Measurements from ENCODE around the gene P2RX6.

Gene P2RX6

DNA sequence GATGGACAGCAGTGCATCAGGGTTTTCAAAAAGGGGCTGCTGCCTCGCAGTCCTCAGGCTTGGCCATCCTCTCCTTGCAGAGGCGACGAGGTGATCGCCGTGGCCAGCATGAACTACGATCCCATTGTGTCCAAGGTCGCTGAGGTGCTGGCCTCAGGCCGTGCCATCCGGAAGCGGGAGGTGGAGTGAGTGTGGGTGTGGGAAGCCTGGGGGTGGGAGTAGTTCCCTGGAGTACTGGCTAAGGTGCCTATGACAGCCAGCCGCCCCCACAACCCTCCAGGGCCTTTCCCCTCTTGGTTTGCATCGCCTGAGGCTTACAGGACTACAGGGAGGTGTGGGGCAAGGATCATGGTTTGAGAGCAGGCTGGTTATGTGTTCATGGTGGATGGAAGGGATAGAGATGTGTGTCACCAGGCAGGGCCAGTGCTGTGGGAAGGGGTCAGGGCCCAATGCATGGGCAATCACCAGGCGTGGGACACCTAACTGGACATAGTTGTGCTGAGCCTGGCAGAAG is 35.0 kb upstream of the P2RX6 start:
- no peak for DNase-seq (ENCODE audit: low read depth, low spot score)

DNA sequence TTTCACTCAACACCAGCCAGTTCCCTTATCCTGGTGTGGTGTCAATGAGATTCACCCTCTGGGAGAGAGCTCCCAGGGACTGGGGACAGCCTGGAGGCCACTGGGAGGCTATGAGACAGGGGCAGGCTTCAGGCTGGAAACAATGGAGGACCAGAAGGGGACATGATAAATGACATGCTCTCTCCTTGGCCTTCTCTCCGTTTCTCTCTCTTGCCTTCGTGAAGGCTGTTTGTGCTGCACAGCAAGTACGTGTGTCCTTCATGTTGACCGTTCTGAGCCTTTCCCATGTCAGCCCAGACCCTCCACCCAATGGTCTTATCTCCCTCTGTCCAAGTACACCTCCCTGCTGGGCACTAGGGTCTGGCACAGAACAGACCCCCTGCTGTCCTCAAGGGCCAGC is 34.4 kb upstream of the P2RX6 start:
- no peak for DNase-seq (ENCODE audit: low read depth, low spot score)

DNA sequence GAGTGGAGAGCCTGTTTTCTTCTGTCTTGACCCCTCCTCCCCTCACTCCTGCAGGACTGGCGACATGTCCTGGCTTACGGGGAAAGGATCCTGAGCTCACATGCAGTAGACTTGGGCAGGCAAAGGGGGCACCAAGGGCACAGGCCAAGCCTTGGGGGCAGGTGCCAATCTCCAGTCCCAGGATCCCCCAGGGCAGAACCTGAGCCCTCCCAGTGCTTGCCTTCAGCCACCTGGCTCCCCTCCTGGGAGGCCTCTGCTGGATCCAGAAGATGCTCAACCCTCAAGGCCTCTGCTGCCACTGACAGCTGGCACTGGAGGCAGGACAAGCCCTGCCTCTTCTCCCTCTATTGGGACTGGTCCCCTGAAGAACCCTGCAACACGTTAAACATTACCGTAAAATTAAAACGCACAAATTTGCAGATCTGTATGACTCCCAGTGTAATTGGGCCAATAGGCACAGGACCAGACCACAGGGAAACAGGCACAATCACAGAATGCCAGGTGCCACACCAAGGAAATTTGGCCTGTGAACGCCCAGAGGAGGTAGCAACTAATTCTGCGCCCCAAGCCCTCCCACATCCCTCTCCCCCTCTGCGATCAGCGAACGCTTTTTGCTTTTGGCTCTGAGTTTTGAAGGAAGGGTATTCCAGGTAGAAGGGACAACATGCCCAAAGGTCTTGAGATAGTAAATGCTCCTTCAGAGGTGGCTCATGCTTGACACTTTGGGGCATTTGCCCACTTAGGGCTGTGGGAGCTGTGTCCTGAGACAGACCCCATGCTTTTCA is 33.8 kb upstream of the P2RX6 start:
- no peak for DNase-seq (ENCODE audit: low read depth, low spot score)

DNA sequence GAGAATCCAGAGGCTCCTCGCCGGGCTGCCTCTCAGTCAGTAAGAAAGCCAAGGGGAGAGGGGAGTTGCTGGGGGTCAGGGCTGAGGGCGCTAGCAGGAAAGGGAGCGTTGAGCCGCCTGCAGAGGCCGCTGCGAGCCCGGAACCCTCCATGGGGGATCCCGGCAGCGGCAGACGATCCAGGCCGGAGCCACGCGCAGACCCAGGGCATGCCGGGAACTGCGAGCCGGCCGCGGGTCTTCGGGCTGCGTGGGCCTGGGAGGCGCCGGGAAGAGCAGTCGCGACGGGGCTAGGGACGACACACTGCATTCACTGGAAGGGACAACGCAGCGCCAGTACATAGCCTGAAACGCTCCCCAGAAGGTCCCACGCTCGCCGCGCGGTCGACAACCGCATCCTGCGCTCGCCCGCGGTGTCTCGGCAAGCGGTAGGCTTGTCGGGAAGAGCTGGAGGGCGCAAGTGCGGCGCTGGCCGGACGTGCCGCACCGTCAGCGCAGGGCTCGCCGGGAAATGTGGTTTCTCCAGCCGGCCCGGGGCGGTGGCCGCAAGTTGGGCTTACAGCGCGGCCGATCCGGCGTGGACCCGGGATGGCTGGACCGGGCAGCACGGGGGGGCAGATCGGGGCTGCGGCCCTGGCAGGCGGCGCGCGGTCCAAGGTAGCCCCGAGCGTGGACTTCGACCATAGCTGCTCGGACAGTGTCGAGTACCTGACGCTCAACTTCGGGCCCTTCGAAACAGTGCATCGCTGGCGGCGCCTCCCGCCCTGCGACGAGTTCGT is 33.0 kb upstream of the P2RX6 start, which contains the start of gene LZTR1:
Gene LZTR1, plus strand, starts transcription at position 511 of the 776 bp plus-strand sequence. Its CDS starts 75 bp downstream, at position 586.
- peak; percentile 94 for DNase-seq (ENCODE audit: low read depth, low spot score)

DNA sequence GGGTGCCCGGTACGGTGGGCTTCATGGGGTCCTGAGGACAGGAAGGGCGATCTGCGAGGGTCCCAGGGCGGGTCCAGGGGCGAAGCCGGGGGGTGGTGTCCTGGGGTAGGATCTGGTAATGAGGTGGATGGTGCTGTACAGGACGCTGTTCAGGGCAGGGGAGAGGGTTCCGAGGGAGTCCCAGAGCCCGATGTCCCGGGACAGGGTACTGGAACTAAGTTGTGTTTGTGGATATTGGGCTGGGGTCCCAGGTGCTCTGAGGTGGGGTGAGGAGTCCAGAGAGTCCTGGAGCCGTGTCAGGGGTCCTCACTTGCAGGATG is 32.4 kb upstream of the P2RX6 start:
- DNase-seq (ENCODE audit: low read depth, low spot score): no peak

DNA sequence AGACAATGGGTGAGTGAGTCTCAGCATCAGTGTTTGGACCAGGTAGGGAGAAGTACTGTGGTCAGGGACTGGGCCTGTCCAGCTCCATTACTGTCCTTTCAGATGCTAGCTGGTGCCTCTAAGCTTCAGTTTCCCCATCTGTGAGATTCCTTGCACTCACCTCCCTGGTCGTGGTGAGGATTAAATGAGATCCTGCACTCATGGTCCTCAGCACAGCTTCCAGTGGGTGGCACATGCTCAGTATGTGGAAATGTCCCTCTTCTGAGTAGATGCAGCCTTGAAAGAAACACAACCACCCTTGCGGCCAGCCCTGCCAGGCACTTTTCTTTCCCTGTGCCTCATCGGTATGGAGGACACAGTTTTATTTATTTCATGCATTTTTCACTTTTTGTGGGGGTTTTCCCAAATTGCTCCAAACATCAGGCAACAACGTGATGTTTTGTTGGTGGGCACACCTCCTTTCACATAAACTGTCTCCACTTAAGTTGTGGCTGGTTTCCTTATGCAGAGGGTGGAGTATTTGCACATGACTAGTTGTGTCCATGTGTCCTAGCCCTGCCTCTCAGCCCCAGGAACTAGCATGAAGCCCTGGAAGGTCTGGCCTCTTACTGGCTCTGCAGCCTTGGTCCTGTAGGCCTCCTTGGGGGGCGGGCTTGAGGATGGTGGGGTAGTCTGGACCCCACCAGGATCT is 31.7 kb upstream of the P2RX6 start:
- no peak for DNase-seq (ENCODE audit: low read depth, low spot score)

DNA sequence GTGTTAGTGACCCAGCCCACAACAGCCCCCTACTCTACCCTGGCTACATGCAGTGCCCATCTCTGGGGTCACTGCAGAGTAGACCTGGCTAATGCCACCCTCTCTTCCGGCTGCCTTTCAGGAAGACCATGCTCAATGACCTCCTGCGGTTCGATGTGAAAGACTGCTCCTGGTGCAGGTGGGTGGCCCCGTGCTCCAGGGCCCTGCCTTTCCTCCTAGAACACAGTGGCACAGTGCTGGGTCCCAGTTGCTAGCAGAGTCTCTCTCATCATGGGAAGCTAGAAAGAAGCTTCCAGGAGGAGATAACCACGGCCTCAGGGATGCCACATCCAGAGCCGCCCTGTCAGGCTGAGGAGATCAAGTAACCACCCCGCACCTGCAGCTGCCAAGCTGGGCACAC is 29.2 kb upstream of the P2RX6 start:
- DNase-seq (ENCODE audit: low read depth, low spot score): no peak

DNA sequence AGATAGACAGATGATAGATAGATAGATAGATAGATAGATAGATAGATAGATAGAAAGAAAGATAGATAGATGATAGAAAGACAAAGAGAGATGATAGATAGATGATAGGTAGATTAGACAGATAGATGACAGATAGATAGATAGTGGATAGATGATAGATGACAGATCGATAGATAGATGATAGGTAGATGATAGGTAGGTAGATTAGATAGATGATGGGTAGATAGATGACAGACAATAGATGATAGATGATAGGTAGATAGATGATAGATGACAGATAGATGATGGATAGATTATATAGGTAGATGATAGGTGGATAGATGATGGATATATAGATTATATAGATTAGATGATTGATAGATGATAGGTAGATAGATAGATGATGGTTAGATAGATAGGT is 28.6 kb upstream of the P2RX6 start:
- DNase-seq (ENCODE audit: low read depth, low spot score): no peak

DNA sequence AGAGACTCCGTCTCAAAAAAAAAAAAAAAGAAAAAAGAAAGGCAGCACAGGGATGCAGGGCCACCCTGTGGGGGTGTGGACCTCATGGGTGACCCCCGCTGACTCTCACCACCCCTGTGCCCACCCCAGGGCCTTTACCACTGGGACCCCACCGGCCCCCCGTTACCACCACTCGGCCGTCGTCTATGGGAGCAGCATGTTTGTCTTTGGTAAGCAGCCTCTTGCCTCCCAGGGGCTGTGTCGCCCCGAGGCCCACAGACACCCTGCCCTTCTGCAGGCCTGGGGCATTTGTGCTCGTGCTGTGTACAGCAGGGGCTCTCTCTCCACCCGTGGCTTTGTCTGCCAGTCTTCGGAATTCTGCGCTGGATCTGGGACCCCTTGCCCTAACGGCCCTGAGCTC is 27.6 kb upstream of the P2RX6 start:
- DNase-seq (ENCODE audit: low read depth, low spot score): no peak

DNA sequence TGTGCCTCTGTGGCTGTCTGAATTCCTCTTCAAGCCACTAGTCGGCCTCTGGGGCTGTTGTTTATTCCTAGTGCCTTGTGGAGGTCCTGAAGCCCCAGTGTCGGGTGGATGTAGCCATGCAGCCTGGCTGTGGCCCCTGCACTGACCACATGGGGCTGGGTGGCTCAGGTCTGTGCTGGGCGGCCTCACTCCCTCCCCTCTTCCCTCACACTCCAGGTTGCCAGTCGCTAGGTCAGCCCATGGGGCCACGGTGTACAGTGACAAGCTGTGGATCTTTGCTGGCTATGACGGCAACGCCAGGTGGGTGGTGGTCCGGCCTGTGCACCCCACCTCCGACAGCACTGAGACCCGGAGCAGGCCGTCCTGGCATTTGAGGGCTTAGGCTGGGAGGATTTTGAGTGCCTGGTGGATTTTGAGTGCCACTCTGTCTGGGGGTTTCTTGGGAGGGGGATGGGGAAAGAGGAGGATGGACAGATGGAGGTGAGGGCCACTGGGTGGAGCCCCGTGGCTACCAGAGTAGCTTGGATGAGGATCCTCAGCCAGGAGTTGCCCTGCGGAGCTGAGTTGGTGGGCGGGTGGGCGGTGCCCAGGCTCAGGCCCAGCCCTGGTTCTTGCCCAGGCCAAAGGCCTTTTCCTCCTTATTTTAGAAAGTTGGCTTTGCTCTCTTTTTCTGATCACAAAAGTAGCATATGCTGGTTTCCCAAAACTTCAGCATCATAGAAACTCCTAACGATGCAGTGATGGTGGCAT is 26.2 kb upstream of the P2RX6 start:
- DNase-seq (ENCODE audit: low read depth, low spot score): no peak

DNA sequence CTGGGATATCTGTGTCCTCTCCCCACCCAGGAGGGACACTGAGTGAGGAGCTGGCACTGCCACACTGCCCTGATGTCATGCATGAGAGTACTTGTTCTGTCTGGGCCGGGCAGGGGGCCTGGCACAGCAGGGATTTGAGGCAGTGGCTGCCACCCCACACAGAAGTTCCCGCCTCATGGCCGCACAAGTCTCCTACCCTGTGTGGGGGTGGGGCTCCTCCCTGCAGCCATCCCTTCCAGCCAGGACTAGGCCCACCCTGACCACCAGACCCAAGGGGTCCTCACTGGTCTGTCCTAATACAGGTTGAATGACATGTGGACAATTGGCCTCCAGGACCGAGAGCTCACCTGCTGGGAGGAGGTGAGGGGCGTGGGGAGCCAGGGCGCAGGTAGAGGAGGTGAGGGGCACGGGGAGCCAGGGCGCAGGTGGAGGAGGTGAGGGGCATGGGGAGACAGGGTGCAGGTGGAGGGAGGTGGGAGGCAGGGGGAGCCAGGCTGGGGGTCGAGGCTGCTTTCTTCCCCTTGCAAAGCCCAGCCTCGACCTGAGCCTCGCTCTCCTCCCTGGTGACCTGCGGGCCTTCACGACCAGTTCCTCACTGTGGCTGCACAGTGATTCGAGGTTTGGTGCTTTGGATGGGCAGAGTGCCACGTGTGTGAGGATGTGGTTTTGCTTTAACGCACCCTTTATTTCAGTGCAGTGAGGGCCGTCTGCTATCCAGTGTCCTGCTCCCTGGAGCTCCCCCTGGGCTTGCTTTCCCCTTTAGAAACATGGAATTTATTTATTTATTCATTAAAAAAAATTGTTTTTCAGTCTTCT is 25.4 kb upstream of the P2RX6 start:
- peak; percentile 76 for DNase-seq (ENCODE audit: low read depth, low spot score)

DNA sequence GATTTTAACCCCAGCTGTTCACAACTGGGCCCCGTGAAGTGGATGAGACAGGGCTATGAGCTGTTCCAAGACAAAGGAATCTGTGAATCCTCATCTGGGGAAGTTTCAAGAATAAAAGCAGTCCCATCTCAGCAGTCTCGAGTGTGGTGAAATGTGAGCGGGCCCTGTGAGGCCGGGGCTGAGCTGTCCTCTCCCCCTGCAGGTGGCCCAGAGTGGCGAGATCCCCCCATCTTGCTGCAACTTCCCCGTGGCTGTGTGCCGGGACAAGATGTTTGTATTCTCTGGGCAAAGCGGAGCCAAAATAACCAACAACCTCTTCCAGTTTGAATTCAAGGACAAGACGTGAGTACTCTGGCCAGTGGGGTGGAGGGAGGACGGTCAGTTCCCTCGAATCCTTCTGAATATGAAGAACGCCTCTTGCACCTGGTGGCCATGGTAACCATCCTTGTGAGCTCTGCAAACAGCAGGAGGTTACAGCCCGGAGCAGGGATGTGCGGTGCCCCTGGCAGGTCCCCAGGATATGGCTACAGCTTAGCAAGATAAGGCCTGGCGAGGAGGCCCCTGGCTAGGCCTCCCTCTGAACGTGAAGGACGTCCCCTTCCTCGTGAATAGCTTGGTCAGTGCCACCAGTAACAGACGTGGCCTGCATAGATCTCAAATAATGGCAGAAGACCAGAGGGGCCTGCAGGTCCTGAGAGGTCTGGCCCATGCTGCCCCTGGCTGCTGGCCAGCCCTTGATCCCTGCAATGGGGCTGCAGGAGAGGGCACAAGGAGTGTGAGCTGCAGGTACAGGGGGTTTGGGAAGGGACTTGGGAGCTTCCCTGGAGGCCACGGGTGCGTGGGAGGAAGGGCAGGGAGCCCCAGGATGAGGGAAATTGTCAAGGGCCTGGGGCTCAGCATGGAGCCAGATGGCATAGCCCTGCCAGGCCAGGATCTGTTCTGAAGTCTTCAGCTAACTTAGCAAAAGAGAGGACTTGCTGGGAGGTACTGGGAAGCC is 24.5 kb upstream of the P2RX6 start:
- DNase-seq (ENCODE audit: low read depth, low spot score): no peak

DNA sequence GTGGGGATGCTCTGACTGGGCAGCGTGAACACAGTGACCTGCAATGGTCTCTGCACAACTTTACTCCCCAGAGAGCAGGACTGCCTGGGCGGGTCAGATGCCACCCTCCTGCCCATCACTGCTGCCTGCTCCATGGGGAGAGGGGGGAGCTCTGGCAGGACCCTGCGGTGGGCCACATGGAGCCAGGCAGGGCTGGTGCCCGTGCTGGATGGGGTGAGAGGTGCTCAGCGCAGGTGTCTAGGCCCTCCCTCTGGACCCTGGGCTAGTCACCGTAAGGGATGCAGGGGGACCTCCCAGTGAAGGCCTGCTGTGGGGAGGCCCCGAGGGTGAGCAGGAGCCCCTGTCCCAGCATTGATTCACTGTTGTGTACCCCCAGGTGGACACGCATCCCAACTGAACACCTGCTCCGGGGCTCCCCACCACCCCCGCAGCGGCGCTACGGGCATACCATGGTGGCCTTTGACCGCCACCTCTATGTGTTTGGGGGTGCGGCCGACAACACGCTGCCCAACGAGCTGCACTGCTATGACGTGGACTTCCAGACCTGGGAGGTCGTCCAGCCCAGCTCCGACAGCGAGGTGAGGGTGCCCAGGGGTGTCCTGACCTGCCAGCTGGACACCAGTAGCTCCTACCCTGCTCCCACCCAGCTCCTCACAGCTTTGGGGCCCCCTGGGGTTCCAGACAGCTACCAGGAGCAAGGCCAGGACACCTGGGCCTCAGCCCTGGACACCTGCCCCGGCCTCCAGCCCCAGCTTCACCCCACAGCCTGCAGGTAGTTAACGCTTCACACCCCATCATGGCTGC is 23.5 kb upstream of the P2RX6 start:
- DNase-seq (ENCODE audit: low read depth, low spot score): no peak

DNA sequence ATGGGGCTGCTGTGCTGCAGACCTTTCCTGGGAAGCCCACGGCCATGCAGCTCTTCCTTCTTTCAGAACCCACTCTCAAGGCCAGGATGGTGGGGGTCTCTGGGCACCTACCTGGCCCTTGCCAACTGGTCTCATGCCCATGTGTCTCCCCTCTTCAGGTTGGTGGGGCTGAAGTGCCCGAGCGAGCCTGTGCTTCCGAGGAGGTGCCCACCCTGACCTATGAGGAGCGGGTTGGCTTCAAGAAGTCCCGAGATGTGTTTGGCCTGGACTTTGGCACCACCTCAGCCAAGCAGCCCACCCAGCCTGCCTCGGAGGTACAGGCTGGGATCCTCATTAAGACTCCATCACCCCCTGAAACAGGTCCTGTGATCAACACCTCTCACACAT is 22.9 kb upstream of the P2RX6 start:
- DNase-seq (ENCODE audit: low read depth, low spot score): no peak

DNA sequence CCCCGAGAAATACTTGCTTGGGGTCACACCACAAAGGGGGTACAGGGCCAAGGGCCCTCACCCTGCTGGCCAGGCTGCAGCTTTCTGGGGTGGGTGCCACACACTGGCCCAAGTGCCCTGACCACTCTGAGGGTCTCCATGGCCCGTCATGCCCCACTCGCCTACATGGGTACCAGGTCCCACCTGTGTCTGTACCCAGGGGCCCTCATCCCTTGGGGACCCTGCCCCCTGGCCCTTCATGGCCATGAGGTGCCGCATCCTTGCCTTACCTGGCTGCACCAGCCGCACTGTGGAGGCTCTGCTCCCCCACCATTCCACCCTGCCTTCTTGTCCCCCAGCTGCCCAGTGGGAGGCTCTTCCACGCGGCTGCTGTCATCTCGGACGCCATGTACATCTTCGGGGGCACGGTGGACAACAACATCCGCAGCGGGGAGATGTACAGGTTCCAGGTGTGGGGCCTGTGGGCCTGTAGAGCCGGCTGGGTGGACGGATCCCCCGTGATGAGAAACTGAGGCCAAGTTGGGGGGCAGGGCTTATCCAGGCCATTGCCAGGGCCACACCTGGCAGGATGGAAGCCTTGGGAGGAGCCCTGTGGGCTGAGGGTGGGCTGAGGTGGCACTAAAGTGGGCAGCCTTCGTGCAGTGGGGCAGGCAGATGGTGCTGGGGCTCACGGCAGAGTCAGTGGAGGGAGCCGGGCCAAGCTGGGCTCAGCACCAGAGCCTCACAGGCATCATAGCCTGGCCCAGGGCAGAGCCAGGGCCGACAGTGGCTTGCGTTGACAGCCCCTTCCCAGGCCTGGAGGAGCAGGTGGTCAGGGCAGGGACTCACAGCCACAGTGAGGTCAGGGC is 22.3 kb upstream of the P2RX6 start:
- DNase-seq (ENCODE audit: low read depth, low spot score): no peak

DNA sequence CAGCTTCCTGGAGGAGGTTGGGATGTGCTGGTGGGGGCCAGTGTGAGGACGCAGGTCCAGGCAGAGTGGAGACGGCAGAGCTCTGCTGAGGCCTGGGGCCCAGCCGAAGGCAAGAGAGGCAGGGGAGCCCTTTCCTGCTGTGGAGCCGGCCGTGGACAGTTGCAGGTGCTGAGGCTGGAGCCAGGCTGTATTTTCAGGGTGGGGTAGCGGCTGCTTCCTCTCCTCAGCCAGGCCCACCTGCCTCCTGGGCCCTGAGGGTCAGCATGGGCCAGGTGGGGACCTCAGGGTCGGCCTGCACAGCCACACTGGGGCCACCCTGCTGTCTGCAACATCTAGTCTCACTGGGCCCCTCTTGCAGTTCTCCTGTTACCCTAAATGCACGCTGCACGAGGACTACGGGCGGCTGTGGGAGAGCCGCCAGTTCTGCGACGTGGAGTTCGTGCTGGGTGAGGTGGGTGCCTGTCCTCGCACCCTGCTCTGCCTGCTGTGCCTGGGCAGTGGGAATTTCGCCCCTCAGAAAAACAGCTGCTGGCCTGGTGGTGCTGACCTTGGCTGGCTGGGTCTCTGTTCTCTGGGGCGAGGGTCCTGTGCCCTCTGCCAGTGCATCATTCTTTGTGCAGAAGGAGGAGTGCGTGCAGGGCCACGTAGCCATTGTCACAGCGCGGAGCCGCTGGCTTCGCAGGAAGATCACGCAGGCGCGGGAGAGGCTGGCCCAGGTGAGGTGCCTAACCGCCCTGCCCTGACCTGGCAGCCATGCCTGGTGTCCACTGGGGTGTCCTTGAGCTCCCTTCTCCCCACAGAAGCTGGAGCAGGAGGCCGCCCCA is 21.4 kb upstream of the P2RX6 start:
- no peak for DNase-seq (ENCODE audit: low read depth, low spot score)
